Stimulated activated CD8-positive, alpha-beta memory T cell treated with anti-CD3 and anti-CD28 coated beads, Interleukin-15, amount 100 ng/mL, for 48 hours (primary cell): ENCODE data around the gene HSPBP1.

Source experiments
- DNase-seq, 2 donors: peaks; one replicate each; pipeline ENCODE4 v3.0.0-alpha.2; 2020; ENCODE audit warnings: low read depth in 2 of 2

Gene HSPBP1

GRCh38 chr19:55275851-55276719 is 3.8 kb downstream of the HSPBP1 start:
- no peak for DNase-seq

DNA sequence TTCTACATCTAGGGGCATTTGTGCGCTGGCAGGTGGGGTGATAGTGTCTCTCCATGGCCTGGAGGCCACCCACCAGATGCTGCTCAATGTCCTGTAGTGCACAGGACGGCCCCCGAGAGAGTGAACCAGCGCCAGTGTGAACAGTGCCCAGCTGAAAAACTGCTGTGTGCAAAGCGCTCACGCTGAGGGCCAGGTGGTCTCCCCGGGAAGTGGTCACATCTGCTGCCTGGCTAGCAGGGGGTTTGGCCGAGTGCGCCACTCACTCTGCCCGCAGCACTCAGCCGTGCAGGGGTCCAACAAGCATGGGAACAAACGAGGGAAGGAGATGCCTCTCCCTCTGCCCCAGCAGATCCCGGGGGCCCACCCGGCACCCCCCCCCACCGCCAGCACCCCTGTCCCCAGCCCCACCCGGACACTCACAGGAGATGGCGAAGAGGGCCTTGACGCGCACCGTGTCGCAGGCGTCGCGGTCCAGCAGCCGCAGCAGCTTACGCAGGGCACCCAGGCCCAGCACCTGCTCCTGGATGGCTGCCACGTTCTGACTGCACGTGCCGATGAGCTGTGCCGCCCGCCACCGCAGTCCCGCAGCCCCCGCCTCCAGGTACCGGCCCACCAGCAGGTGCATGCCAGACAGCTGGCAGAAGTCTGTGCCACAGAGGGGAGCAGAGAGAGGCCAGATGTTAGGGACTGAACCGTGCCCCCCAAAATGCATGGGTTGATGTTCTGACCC is 5.8 kb downstream of the HSPBP1 start:
- no peak for DNase-seq

DNA sequence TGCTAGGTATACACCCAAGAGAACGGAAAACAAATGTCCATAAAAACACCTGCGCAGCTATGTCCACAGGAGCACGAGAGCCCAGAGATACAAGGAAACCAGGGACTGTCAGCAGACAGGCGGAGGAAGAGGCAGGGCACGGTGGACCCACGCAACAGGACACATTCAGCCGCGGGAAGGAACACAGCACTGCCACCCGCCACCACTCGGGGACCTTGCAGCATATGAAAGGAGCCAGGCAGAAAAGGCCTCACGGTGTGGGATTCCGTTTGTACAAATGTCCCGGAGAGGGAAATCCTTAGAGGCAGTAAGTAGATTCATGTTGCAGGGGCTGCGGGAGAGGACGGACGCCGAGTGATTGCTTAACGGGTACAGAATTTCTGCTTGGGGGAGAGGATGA is 7.8 kb downstream of the HSPBP1 start:
- DNase-seq, result no peak

DNA sequence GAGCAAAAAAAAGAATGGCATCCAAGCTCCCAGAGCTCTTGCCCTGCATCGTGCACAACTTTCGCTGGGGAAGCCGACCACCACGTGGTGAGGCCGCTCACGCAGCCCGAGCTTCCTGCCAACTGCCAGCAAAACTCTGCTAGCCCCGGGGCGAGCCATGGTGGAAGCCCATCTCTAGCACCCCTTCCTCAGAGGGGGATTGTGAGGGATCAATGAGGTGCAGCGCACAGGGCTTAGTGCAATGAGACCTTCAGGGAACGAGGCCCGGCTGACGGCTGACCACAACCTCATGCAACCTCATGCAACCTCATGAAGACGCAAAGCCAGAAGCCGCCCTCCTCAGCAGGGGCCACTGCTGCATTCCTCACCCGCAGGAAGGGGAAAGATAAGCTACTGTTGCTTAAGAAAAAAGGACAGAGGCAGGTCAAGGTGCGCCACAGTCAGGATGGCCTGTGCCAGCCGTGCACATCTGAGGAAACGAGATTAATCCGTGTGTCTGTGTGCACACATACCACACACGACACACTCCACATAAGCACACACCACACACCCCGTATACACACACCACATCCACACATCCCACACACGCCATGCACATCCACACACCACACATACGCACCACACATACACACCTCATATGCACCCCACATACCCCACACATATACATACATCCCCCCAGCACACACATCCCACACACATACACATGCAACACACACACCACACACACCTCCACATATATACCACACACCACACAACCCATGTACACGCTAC is 9.6 kb downstream of the HSPBP1 start:
- no peak for DNase-seq

DNA sequence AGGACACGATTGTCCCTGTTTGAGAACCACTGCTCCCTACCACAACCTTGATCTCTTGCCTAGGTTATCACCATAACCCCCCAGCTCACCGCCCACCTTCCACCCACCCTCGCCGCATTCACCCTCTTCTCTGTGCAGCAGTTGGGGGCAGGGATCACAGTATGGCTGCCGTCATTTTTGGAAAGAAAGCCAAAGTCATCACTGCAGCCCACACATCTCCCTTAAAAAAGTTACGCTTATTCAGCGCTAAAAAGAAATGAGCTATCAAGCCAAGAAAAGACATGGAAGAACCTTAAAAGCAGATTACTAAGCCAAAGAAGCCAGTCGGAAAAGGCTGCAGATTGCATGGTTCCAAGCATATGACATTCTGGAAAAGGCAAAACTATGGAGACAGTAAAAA is 10.6 kb downstream of the HSPBP1 start:
- DNase-seq, result no peak

DNA sequence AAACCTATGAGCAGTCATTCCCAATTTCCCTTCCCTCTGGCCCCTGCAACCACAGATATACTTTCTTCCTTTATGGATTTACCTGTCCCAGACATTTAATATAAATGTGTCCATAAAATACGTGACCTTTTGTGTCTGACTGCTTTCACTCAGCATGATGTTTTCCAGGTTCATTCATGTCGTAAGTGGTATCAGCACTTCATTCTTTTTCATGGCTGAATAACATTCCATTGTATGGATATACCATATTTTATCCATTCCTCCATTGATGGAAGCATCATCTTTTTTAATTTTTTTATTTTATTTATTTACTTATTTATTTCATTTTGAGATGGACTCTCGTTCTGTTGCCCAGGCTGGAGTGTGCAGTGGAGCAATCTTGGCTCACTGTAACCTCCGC is 13.1 kb downstream of the HSPBP1 start:
- DNase-seq, result no peak

DNA sequence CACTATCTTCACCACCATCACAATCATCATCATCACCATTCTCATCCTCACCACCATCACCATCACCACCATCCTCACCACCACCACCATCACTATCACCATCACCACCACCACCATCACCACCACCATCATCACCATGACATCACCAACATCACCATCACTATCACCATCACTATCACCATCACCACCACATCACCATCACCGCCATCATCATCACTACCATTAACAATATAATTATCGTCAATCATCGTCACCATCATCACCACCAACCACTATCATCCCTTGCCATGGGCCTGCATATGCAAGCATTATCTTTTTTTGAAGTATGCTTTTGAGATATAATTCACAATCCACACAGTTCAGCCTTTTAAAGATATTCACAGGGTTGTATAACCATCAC is 13.5 kb downstream of the HSPBP1 start:
- DNase-seq, result no peak

DNA sequence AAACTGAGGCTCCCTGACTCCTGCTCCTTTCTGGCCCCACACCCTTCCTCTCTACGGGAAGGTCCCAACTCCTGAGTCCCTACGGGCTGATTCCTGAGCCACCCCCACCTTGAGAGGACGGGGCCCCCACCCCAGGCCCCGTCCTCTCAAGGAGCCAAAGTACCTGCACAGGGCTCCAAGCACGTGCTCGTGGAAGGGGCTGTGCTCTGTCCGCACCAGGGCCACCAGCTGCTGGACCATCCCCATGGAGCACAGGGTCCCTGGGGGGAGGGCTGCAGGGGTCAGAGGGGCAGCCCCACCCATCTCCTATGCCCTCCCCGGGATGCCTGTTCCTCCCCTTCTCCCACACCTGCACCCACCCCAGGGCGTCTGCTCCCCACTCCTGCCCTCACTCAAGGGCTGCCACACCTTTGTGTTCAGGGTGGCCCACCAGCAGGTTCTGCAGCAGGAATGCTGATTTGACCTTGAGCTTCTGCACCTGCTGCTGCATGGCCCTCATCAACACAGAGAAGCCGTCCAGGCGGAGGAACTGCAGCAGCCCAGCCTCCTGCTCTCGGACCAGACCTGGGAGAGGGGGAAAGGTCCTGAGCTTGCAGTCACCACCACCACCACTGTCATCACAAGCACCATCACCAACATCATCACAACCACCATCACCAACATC is 14.1 kb downstream of the HSPBP1 start:
- no peak for DNase-seq

- DNase-seq, result no peak
Observed at GRCh38 chr19:55265173-55265572, 14.7 kb downstream of the HSPBP1 start.

- no peak for DNase-seq
Observed at GRCh38 chr19:55264531-55264930, 15.4 kb downstream of the HSPBP1 start.

GRCh38 chr19:55262359-55262758 is 17.6 kb downstream of the HSPBP1 start:
- DNase-seq, result no peak

- no peak for DNase-seq
Observed at GRCh38 chr19:55261671-55262126, 18.2 kb downstream of the HSPBP1 start.

GRCh38 chr19:55259540-55260210 is 20.2 kb downstream of the HSPBP1 start:
- no peak for DNase-seq

GRCh38 chr19:55258828-55259539 is 20.9 kb downstream of the HSPBP1 start, which contains the start of gene PPP6R1:
PPP6R1 (minus strand) TSS chr19:55259017; CDS start chr19:55247103, 11,914 bp downstream.
- DNase-seq, result peak; percentile 93 to 95

- peak; percentile 34 for DNase-seq
Observed at GRCh38 chr19:55258476-55258827, 21.5 kb downstream of the HSPBP1 start.

- no peak for DNase-seq
Observed at GRCh38 chr19:55257461-55258420, 22.2 kb downstream of the HSPBP1 start.

DNA sequence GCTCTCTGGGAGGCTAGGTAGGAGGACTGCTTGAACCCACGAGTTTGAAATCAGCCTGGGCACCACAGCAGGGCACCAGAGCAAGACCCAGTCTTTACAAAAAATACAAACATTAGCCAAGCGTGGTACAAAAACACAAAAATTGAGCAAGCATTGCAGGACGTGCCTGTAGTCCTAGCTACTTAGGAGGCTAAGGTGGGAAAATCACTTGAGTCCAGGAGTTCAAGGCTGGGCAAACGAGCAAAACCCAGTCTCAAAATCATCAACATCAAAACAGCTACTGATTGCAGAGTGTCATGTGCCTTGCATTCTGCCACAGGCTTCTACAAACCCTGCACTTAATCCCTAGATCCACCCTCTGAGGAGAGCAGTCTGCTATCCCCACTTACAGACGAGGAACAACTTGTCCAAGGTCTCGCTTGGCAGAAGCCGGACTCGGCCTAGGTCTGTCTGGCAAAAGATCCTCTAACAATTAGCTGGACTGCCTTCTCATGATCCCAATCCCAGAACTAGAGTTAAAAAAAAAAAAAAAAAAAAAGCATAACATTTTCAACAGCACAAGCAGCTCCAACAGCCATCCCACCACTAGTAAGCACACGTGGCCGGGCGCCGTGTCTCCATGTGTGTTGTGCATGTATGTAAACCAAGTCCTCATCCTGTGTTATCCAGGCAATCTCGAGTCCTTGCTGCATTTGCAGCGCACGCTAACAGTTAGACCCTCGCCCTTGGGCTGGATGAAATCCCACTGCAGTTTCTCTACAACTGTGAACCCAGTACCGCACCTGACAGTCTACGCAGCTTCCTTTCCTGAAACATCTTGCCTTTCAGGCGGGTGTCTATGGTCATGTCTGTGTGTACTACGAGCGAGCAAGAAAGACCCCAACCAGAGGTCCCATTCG is 23.1 kb downstream of the HSPBP1 start:
- no peak for DNase-seq
